GM12872 (cell line): Measurements from ENCODE around the gene GOLT1A.

ENCODE experiments used
- CTCF ChIP-seq: IDR thresholded peaks from 3 replicates; pipeline ENCODE4 v1.5.1; 2011; ENCODE audit warnings: low read depth, mild to moderate bottlenecking, low read length, moderate library complexity; ENCODE audit not compliant: insufficient read depth

GOLT1A gene

DNA sequence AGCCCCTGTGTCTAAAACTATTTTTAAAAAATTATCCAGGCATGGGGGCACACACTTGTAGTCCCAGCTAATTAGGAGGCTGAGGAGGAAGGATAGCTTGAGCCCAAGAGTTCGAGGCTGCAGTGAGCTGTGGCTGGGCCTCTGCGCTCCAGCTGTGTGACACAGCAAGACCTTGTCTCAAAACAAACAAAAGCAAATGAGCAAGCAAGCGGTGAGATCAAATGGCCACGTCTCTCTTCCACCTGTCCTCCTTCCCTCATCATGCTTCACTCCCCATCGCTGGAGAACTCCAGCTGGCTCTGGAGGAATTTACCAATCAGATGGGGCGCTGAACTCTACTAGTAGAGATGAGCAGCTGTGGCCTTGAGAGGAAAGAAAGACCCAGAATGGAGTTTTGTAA, 33.7 kb downstream of the GOLT1A start:
- no peak for TF ChIP-seq CTCF

DNA sequence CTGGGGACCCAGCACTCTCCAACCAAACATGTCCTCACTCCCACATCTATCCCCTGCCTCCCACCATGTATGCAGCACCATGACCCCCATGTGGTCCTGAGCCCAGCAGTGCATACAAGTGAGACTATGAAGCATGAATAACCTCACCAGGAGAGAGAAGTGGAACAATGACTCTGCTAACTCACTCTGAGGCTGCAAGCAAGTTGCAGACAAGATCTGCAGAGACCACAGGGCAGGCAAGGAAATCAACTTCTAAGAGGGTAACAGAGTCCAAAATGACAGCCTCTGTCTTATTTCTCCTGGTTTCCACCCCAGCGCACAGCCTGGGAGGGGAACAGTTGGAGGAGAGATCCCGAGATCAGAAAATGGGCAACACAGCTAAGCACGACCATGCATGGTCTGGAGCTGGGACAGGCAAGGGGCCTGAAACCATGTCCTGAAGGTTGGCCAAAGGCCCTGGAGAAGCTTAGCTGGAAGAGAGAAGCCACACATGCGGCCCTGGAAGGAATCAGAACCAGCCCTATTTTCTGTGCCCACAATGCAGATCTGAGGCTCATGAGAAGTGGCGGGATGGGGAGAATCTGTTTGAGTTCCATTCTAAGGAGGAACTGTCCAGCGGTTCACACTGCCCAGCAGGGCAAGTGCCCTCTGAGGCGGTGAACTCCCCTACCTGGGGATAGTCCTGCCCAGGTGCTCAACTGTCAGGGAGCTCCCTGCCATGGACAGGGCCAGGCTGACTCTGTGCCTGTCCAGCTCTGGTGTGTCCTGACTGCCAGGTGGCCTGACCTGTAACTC, 35.1 kb downstream of the GOLT1A start:
- TF ChIP-seq CTCF: no peak

DNA sequence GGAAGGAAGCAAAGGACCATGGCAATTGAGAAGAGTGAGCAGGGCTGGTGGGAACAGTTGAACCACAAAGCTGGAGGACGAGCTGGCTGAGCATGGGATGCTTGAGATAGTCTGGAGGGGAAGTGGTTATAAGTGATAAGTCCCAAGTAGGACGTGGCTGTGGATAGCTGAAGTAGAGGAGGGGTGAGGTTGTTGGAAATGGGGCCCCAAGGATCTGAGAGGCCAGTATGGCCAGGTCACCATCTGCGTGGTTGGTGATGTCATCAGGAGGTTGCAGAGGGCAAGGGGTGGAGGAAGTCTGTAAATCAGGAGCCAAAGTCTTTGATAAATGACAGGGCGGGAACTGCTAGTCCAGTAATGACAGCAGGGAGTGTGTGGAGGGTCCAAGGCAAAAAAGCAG, 36.7 kb downstream of the GOLT1A start:
- TF ChIP-seq CTCF: no peak

- TF ChIP-seq CTCF: no peak
Observed at GRCh38 chr1:204176049-204176448, 37.7 kb downstream of the GOLT1A start.

- TF ChIP-seq CTCF: no peak
Observed at GRCh38 chr1:204174958-204175357, 38.8 kb downstream of the GOLT1A start.

DNA sequence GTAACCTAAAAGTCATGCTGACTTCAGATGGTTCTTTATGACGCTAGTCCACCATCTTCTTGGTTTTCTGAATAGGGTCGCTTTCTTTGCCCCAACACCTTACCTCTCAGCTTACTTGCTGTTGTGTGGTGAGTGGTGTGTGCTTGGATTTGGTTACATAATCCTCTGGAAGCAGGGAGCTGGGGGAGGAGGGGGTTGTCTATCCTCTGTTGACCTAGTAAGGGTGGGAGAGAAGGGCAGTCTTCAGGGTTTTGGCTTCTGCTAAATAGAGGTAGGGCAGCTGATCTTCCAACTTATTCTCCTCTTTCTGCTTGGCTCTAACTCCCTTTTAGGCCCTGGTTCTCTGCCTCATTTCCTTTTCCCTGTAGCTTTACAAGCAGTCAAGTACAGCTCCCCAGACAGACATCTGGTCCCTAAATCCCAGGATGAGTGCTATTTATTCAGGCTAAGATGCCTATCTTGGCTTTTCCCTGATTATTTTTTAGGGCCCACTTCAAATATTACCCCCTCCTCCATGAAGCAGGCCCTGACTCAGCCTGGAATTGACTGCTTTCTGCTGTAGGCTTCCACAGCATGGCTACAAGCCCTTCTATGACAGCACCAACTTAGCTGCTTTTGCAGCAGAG, 41.3 kb downstream of the GOLT1A start:
- no peak for TF ChIP-seq CTCF

GRCh38 chr1:204171751-204172178, 42.0 kb downstream of the GOLT1A start:
- no peak for TF ChIP-seq CTCF
